AG04449 (cell line): Measurements from ENCODE around the gene CFAP61.

ENCODE experiments used
- CTCF ChIA-PET: fragments of 350-600 bp; formaldehyde crosslinking; extraction: SDS; loops from one replicate; lab custom pipeline; 2021; ENCODE audit warnings: antibody characterized with exemption; lab: Yijun Ruan, JAX
- POLR2A ChIA-PET: fragments of 400-600, 350-600 bp; formaldehyde crosslinking; extraction: SDS; loops from one replicate; lab custom pipeline; 2020; ENCODE audit warnings: antibody characterized with exemption, inconsistent platforms; lab: Yijun Ruan, JAX
- DNase-seq: peaks from one replicate; pipeline ENCODE4 v3.0.0-alpha.2; 2010; ENCODE audit warnings: low read depth, low spot score
- H3K4me3 ChIP-seq: 2 replicates; pipeline ENCODE4 v1.5.1; 2011; ENCODE audit warnings: low read depth, mild to moderate bottlenecking, control low read depth, low read length
- CTCF ChIP-seq: IDR thresholded peaks from one replicate; pipeline ENCODE4 v1.5.1; 2011; ENCODE audit warnings: mild to moderate bottlenecking, moderate library complexity, low read length, control low read depth, inconsistent platforms; ENCODE audit not compliant: insufficient read depth; ENCODE audit errors: missing control alignments

CFAP61 gene

GRCh38 chr20:20207872-20208271, 155.5 kb downstream of the CFAP61 start:
- ChIA-PET CTCF (interaction anchor here (0.9 kb wide), 1 partner anchor 29 kb away, joined by 3 read pairs; no protein-coding TSS in a partner anchor), POLR2A (no interaction called here)

GRCh38 chr20:20209684-20210083, 157.4 kb downstream of the CFAP61 start:
- POLR2A ChIA-PET, result no interaction called here
- no peak for DNase-seq
- H3K4me3 ChIP-seq, result no peak overlapping the region
- CTCF ChIA-PET, result no interaction called here
- TF ChIP-seq CTCF, result no peak

More at GRCh38 chr20:20207872-20208271, 155.5 kb downstream of the CFAP61 start:
- no peak for DNase-seq
- H3K4me3 ChIP-seq, result no peak overlapping the region
- TF ChIP-seq CTCF, result no peak

GRCh38 chr20:20210327-20210726, 158.0 kb downstream of the CFAP61 start:
- no peak overlapping the region for H3K4me3 ChIP-seq
- CTCF ChIA-PET, result no interaction called here
- DNase-seq, result no peak
- no peak for TF ChIP-seq CTCF
- POLR2A ChIA-PET, result no interaction called here

GRCh38 chr20:20210943-20211273, 158.6 kb downstream of the CFAP61 start:
- CTCF ChIA-PET, result no interaction called here
- H3K4me3 ChIP-seq, result no peak overlapping the region
- TF ChIP-seq CTCF, result no peak
- POLR2A ChIA-PET, result no interaction called here
- DNase-seq, result no peak

GRCh38 chr20:20211274-20211987, 159.1 kb downstream of the CFAP61 start:
- no peak overlapping the region for H3K4me3 ChIP-seq
- ChIA-PET CTCF (no interaction called here), POLR2A (no interaction called here)
- TF ChIP-seq CTCF, result no peak
- no peak for DNase-seq

- H3K4me3 ChIP-seq, result no peak overlapping the region
- ChIA-PET POLR2A (no interaction called here), CTCF (no interaction called here)
- DNase-seq, result no peak
- no peak for TF ChIP-seq CTCF
These were observed 159.7 kb downstream of the CFAP61 start for GRCh38 chr20:20211988-20212518.
